NT2/D1 (cell line): ENCODE measurements around the gene CBX8.

Experiments
- YY1 ChIP-seq: IDR thresholded peaks from 2 replicates; pipeline ENCODE4 v1.6.1; 2011; ENCODE audit not compliant: insufficient read length, insufficient read depth
- ZNF274 ChIP-seq: IDR thresholded peaks from 2 replicates; pipeline ENCODE4 v1.6.1; 2011; ENCODE audit warnings: mild to moderate bottlenecking, low read depth, low read length

DNA sequence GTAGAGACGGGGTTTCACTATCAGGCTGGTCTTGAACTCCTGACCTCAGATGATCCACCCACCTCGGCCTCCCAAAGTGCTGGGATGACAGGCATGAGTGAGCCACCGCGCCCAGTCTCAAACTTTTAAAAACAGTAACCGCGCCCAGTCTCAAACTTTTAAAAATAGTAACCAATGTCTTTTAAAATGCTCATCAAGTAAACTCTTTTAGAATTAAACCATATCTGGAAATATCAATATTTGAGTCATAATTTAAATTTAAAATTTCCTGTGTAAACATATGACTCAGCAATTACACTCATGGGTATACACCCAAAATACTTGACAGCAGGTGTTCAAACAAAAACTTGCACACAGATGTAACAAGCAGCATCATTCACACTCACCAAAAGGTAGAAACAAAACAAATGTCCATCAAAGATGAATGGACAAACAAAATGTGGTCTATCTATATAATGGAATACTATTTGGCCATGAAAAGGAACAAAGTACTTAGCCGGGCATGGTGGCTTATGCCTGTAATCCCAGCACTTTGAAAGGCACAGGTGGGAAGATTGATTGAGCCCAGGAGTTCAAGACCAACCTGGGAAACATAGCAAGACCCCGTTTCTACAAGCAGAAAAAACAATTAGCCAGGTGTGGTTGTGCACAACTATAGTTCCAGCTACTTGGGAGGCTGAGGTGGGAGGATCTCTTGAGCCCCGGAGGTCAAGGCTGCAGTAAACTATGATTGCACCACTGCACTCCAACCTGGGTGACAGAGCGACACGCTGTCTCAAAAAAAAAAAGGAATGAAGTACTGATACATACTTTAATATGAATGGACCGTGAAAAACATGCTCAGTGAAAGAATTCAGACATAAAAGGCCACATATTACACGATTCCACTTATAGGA, 46.0 kb downstream of the CBX8 start:
- TF ChIP-seq YY1 (no peak), ZNF274 (no peak)
